GM23338 (cell line): Measurements from ENCODE around the gene TMEM106C. TPM values are rescaled to one million over a fixed set of nuclear protein-coding genes. Genes with fewer than 3 reads are reported as not detected.

Experiments
- ATAC-seq: fragments of 200-7000 bp; cut with Tn5 transposase; 3 replicates; pipeline ENCODE4 v1.9.1; 2020
- DNase-seq: peaks from one replicate; pipeline ENCODE4 v3.0.0-alpha.2; 2015; ENCODE audit warnings: low spot score
- H2AFZ ChIP-seq: fragments of 200-600 bp; sonication (generic); 2 replicates; pipeline ENCODE4 v1.8.0; 2016; ENCODE audit warnings: antibody characterized with exemption, mild to moderate bottlenecking, moderate library complexity
- H3F3A ChIP-seq: fragments of 200-600 bp; sonication (generic); replicated peaks from 2 replicates; pipeline ENCODE4 v1.8.0; 2017; ENCODE audit warnings: antibody characterized with exemption, mixed run types, low read depth
- H3K27ac ChIP-seq: fragments of 200-600 bp; sonication (generic); 2 replicates; pipeline ENCODE4 v1.6.1; 2016; ENCODE audit warnings: low read depth
- H3K27me3 ChIP-seq: fragments of 200-600 bp; sonication (generic); 2 replicates; pipeline ENCODE4 v1.8.0; 2016; ENCODE audit warnings: mild to moderate bottlenecking, mixed run types, moderate library complexity; ENCODE audit not compliant: insufficient read depth
- H3K36me3 ChIP-seq: fragments of 200-600 bp; sonication (generic); 2 replicates; pipeline ENCODE4 v1.8.0; 2016; ENCODE audit warnings: mild to moderate bottlenecking; ENCODE audit not compliant: insufficient read depth
- H3K4me1 ChIP-seq: fragments of 200-600 bp; sonication (generic); 2 replicates; pipeline ENCODE4 v1.8.0; 2016; ENCODE audit warnings: mild to moderate bottlenecking, moderate library complexity; ENCODE audit not compliant: insufficient read depth
- H3K4me2 ChIP-seq: fragments of 200-600 bp; sonication (generic); 2 replicates; pipeline ENCODE4 v1.7.1; 2017; ENCODE audit warnings: mixed run types
- H3K4me3 ChIP-seq: fragments of 200-600 bp; sonication (generic); 2 replicates; pipeline ENCODE4 v1.6.1; 2016; ENCODE audit warnings: mixed run types
- H3K79me2 ChIP-seq: fragments of 200-600 bp; sonication (generic); replicated peaks from 2 replicates; pipeline ENCODE4 v1.8.0; 2017; ENCODE audit warnings: mild to moderate bottlenecking; ENCODE audit not compliant: insufficient read depth
- H3K9me2 ChIP-seq: fragments of 200-600 bp; sonication (generic); 2 replicates; pipeline ENCODE4 v1.8.0; 2017; ENCODE audit not compliant: insufficient read depth
- H4K20me1 ChIP-seq: fragments of 200-600 bp; sonication (generic); replicated peaks from 2 replicates; pipeline ENCODE4 v1.8.0; 2017; ENCODE audit warnings: mild to moderate bottlenecking; ENCODE audit not compliant: insufficient read depth
- H3K27ac Mint-ChIP-seq: 2 replicates; pipeline ENCODE4 v1.8.0; 2020; ENCODE audit warnings: inconsistent platforms, mild to moderate bottlenecking, moderate library complexity, mixed read lengths
- H3K27me3 Mint-ChIP-seq: 3 replicates; pipeline ENCODE4 v1.8.0; 2022; ENCODE audit warnings: low read depth, mild to moderate bottlenecking, moderate library complexity, mixed read lengths, inconsistent platforms; ENCODE audit not compliant: insufficient read depth, poor library complexity
- H3K36me3 Mint-ChIP-seq: 3 replicates; pipeline ENCODE4 v1.8.0; 2021; ENCODE audit warnings: low read depth, mild to moderate bottlenecking, inconsistent platforms, moderate library complexity, mixed read lengths
- H3K4me1 Mint-ChIP-seq: 3 replicates; pipeline ENCODE4 v1.8.0; 2020; ENCODE audit warnings: mild to moderate bottlenecking, inconsistent platforms, mixed read lengths
- H3K4me3 Mint-ChIP-seq: 3 replicates; pipeline ENCODE4 v1.8.0; 2021; ENCODE audit warnings: moderate library complexity, mild to moderate bottlenecking, inconsistent platforms, mixed read lengths
- H3K9me3 Mint-ChIP-seq: 3 replicates; pipeline ENCODE4 v1.8.0; 2020; ENCODE audit warnings: moderate library complexity, mild to moderate bottlenecking, inconsistent platforms, mixed read lengths
- CREB1 ChIP-seq: fragments of 250-450 bp; sonication (Bioruptor Pico); IDR thresholded peaks from 2 replicates; pipeline ENCODE4 v1.5.0; 2020; ENCODE audit warnings: low read depth, mild to moderate bottlenecking, moderate library complexity
- ETS1 ChIP-seq: IDR thresholded peaks from 2 replicates; pipeline ENCODE4 v1.6.1; 2016; ENCODE audit warnings: antibody characterized with exemption
- EZH2 ChIP-seq: fragments of 200-600 bp; sonication (generic); IDR thresholded peaks from one replicate; pipeline ENCODE4 v1.8.0; 2017; ENCODE audit warnings: antibody characterized with exemption, mild to moderate bottlenecking, low read depth; ENCODE audit not compliant: unreplicated experiment
- EZH2phosphoT487 ChIP-seq: fragments of 200-600 bp; sonication (generic); IDR thresholded peaks from one replicate; pipeline ENCODE4 v1.8.1; 2018; ENCODE audit warnings: antibody characterized with exemption; ENCODE audit not compliant: unreplicated experiment
- JUNB ChIP-seq: IDR thresholded peaks from one replicate; pipeline ENCODE4 v1.6.1; 2016; ENCODE audit warnings: antibody characterized with exemption; ENCODE audit not compliant: unreplicated experiment
- NANOG ChIP-seq: IDR thresholded peaks from 2 replicates; pipeline ENCODE4 v1.6.1; 2016; ENCODE audit warnings: antibody characterized with exemption, borderline replicate concordance
- POLR2AphosphoS5 ChIP-seq: IDR thresholded peaks from 2 replicates; pipeline ENCODE4 v1.6.1; 2016; ENCODE audit warnings: antibody characterized with exemption, low read depth
- STAT1 ChIP-seq: IDR thresholded peaks from one replicate; pipeline ENCODE4 v1.6.1; 2016; ENCODE audit warnings: antibody characterized with exemption; ENCODE audit not compliant: unreplicated experiment
- ZNF114 ChIP-seq: fragments of 250-450 bp; sonication (Bioruptor Pico); IDR thresholded peaks from 2 replicates; pipeline ENCODE4 v1.5.0; 2020; ENCODE audit warnings: mild to moderate bottlenecking, moderate library complexity
- ZNF331 ChIP-seq: fragments of 250-450 bp; sonication (Bioruptor Pico); IDR thresholded peaks from 2 replicates; pipeline ENCODE4 v1.5.0; 2020; ENCODE audit warnings: low read depth, mild to moderate bottlenecking, moderate library complexity
- polyA plus RNA-seq: library from polyadenylated mRNA; unstranded; fragments of >200 nt; fragmentation: Nextera tagmentation; extraction: Ambion mirVana; gene quantifications from 2 replicates; pipeline ENCODE4 v1.2.1, GENCODE V29; 2016
- total RNA-seq: library from RNA; depleted of rRNA; stranded (reverse); fragments of >200 nt; shearing (Covaris generic); gene quantifications from 2 replicates; pipeline ENCODE4 v1.2.3, GENCODE V29; 2014
- TF ChIP-seq, protein P1 (sequence below), 2 experiments: fragments of 200-600 bp in 1 of 2; sonication (generic) in 1 of 2; conservative IDR thresholded peaks; 2 replicates each; pipeline versions ENCODE4 v1.5.1 to v1.6.1; 2016 to 2017; ENCODE audit warnings: antibody characterized with exemption in 2 of 2, low read depth in 2 of 2, mild to moderate bottlenecking in 2 of 2, moderate library complexity in 1 of 2
- TF ChIP-seq, protein P2 (sequence below): fragments of 250-450 bp; sonication (Bioruptor Pico); IDR thresholded peaks from 2 replicates; pipeline ENCODE4 v1.5.0; 2020; ENCODE audit warnings: mild to moderate bottlenecking, moderate library complexity
- TF ChIP-seq, protein P3 (sequence below): IDR thresholded peaks from one replicate; pipeline ENCODE4 v1.6.1; 2018; ENCODE audit warnings: antibody characterized with exemption; ENCODE audit not compliant: unreplicated experiment

Gene TMEM106C
- total and polyA plus RNA-seq, 2 experiments from 2014 or later: 43.5 to 83.7 TPM

GRCh38 chr12:47975816-47976215 lies 12.4 kb downstream of the TMEM106C start:
- Histone ChIP-seq H3K4me1 (no peaks in the 10 kb centered on the region), H3K27me3 (no peaks in the 10 kb centered on the region), H3K9me2 (no peaks in the 10 kb centered on the region), H3K27ac (no peak overlapping the region), H3K79me2 (no peaks in the 10 kb centered on the region), H2AFZ (no peak overlapping the region), H4K20me1 (no peaks in the 10 kb centered on the region), H3K4me3 (no peak overlapping the region), H3F3A (no peaks in the 10 kb centered on the region), H3K4me2 (no peak overlapping the region), H3K36me3 (no peaks in the 10 kb centered on the region)
- ATAC-seq (no peak), DNase-seq (no peak)
- Mint-ChIP-seq H3K36me3 (no peaks in the 10 kb centered on the region), H3K27me3 (peaks cover 17% of the 10 kb centered on the region), H3K9me3 (no peaks in the 10 kb centered on the region), H3K27ac (no peak overlapping the region), H3K4me3 (no peak overlapping the region), H3K4me1 (0 out of 3 replicates have a peak, but pooled peaks cover 6% of the 10 kb centered on the region)
- TF ChIP-seq JUNB (no peak), NANOG (no peak), EZH2phosphoT487 (no peak), ZNF114 (no peak), ETS1 (no peak), EZH2 (no peak), POLR2AphosphoS5 (no peak), CREB1 (CRISPR knock-in tag) (no peak), STAT1 (no peak), ZNF331 (CRISPR knock-in tag) (no peak)
- TF ChIP-seq, protein P1, sequence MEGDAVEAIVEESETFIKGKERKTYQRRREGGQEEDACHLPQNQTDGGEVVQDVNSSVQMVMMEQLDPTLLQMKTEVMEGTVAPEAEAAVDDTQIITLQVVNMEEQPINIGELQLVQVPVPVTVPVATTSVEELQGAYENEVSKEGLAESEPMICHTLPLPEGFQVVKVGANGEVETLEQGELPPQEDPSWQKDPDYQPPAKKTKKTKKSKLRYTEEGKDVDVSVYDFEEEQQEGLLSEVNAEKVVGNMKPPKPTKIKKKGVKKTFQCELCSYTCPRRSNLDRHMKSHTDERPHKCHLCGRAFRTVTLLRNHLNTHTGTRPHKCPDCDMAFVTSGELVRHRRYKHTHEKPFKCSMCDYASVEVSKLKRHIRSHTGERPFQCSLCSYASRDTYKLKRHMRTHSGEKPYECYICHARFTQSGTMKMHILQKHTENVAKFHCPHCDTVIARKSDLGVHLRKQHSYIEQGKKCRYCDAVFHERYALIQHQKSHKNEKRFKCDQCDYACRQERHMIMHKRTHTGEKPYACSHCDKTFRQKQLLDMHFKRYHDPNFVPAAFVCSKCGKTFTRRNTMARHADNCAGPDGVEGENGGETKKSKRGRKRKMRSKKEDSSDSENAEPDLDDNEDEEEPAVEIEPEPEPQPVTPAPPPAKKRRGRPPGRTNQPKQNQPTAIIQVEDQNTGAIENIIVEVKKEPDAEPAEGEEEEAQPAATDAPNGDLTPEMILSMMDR (conservative IDR thresholded peaks at IDR 0.05; ENCODE audit: low read depth in 2 of 2): no peak
- TF ChIP-seq, protein P2, sequence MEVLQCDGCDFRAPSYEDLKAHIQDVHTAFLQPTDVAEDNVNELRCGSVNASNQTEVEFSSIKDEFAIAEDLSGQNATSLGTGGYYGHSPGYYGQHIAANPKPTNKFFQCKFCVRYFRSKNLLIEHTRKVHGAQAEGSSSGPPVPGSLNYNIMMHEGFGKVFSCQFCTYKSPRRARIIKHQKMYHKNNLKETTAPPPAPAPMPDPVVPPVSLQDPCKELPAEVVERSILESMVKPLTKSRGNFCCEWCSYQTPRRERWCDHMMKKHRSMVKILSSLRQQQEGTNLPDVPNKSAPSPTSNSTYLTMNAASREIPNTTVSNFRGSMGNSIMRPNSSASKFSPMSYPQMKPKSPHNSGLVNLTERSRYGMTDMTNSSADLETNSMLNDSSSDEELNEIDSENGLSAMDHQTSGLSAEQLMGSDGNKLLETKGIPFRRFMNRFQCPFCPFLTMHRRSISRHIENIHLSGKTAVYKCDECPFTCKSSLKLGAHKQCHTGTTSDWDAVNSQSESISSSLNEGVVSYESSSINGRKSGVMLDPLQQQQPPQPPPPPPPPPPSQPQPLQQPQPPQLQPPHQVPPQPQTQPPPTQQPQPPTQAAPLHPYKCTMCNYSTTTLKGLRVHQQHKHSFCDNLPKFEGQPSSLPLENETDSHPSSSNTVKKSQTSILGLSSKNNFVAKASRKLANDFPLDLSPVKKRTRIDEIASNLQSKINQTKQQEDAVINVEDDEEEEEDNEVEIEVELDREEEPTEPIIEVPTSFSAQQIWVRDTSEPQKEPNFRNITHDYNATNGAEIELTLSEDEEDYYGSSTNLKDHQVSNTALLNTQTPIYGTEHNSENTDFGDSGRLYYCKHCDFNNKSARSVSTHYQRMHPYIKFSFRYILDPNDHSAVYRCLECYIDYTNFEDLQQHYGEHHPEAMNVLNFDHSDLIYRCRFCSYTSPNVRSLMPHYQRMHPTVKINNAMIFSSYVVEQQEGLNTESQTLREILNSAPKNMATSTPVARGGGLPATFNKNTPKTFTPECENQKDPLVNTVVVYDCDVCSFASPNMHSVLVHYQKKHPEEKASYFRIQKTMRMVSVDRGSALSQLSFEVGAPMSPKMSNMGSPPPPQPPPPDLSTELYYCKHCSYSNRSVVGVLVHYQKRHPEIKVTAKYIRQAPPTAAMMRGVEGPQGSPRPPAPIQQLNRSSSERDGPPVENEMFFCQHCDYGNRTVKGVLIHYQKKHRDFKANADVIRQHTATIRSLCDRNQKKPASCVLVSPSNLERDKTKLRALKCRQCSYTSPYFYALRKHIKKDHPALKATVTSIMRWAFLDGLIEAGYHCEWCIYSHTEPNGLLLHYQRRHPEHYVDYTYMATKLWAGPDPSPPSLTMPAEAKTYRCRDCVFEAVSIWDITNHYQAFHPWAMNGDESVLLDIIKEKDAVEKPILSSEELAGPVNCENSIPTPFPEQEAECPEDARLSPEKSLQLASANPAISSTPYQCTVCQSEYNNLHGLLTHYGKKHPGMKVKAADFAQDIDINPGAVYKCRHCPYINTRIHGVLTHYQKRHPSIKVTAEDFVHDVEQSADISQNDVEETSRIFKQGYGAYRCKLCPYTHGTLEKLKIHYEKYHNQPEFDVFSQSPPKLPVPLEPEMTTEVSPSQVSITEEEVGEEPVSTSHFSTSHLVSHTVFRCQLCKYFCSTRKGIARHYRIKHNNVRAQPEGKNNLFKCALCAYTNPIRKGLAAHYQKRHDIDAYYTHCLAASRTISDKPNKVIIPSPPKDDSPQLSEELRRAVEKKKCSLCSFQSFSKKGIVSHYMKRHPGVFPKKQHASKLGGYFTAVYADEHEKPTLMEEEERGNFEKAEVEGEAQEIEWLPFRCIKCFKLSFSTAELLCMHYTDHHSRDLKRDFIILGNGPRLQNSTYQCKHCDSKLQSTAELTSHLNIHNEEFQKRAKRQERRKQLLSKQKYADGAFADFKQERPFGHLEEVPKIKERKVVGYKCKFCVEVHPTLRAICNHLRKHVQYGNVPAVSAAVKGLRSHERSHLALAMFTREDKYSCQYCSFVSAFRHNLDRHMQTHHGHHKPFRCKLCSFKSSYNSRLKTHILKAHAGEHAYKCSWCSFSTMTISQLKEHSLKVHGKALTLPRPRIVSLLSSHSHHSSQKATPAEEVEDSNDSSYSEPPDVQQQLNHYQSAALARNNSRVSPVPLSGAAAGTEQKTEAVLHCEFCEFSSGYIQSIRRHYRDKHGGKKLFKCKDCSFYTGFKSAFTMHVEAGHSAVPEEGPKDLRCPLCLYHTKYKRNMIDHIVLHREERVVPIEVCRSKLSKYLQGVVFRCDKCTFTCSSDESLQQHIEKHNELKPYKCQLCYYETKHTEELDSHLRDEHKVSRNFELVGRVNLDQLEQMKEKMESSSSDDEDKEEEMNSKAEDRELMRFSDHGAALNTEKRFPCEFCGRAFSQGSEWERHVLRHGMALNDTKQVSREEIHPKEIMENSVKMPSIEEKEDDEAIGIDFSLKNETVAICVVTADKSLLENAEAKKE (CRISPR knock-in tag): no peak
- TF ChIP-seq, protein P3, sequence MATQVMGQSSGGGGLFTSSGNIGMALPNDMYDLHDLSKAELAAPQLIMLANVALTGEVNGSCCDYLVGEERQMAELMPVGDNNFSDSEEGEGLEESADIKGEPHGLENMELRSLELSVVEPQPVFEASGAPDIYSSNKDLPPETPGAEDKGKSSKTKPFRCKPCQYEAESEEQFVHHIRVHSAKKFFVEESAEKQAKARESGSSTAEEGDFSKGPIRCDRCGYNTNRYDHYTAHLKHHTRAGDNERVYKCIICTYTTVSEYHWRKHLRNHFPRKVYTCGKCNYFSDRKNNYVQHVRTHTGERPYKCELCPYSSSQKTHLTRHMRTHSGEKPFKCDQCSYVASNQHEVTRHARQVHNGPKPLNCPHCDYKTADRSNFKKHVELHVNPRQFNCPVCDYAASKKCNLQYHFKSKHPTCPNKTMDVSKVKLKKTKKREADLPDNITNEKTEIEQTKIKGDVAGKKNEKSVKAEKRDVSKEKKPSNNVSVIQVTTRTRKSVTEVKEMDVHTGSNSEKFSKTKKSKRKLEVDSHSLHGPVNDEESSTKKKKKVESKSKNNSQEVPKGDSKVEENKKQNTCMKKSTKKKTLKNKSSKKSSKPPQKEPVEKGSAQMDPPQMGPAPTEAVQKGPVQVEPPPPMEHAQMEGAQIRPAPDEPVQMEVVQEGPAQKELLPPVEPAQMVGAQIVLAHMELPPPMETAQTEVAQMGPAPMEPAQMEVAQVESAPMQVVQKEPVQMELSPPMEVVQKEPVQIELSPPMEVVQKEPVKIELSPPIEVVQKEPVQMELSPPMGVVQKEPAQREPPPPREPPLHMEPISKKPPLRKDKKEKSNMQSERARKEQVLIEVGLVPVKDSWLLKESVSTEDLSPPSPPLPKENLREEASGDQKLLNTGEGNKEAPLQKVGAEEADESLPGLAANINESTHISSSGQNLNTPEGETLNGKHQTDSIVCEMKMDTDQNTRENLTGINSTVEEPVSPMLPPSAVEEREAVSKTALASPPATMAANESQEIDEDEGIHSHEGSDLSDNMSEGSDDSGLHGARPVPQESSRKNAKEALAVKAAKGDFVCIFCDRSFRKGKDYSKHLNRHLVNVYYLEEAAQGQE: no peak
